Activated naive CD4-positive, alpha-beta T cell treated with anti-CD3 and anti-CD28 coated beads, Interleukin-2, amount 50 U/mL, for 24 hours (primary cell): ENCODE data around the gene SERINC3.
A peak's percentile ranks its signal among the peaks of the same experiment; 100 is the strongest.
"Not testable (repeated sequence)": the region's sequence is repeated elsewhere in the genome, so short reads cannot be mapped to it uniquely, and the experiment has no call there.

Experiments used
- H3K27ac Mint-ChIP-seq: one replicate; pipeline ENCODE4 v1.8.0; 2021; ENCODE audit warnings: mild to moderate bottlenecking, mixed read lengths
- H3K27me3 Mint-ChIP-seq: one replicate; pipeline ENCODE4 v1.8.0; 2021; ENCODE audit warnings: mixed read lengths
- H3K36me3 Mint-ChIP-seq: one replicate; pipeline ENCODE4 v1.8.0; 2021; ENCODE audit warnings: mixed read lengths
- H3K4me1 Mint-ChIP-seq: one replicate; pipeline ENCODE4 v1.8.0; 2021; ENCODE audit warnings: mixed read lengths
- H3K4me3 Mint-ChIP-seq: one replicate; pipeline ENCODE4 v1.8.0; 2021; ENCODE audit warnings: mild to moderate bottlenecking, mixed read lengths
- H3K9me3 Mint-ChIP-seq: one replicate; pipeline ENCODE4 v1.8.0; 2021; ENCODE audit warnings: mixed read lengths

SERINC3 gene

GRCh38 chr20:44521484-44522481, at the start of gene SERINC3:
Gene SERINC3, minus strand, starts transcription at chr20:44522070. Its CDS starts 119 bp downstream, at chr20:44521951.
- peak within 1 kb of the TSS; percentile 90 for H3K27ac Mint-ChIP-seq
- H3K27me3 Mint-ChIP-seq: no peaks in the 10 kb centered on the region
- no peaks in the 10 kb centered on the region for H3K36me3 Mint-ChIP-seq
- peaks cover 66% of the 10 kb centered on the region for H3K4me1 Mint-ChIP-seq
- peak within 1 kb of the TSS; percentile 88 for H3K4me3 Mint-ChIP-seq
- H3K9me3 Mint-ChIP-seq: no peaks in the 10 kb centered on the region

GRCh38 chr20:44571362-44571988, 49.6 kb upstream of the SERINC3 start:
- Mint-ChIP-seq H3K27me3 (no peaks in the 10 kb centered on the region), H3K4me1 (peaks cover 14% of the 10 kb centered on the region), H3K4me3 (no peak overlapping the region), H3K36me3 (no peaks in the 10 kb centered on the region), H3K9me3 (no peaks in the 10 kb centered on the region), H3K27ac (peak overlapping the region; percentile 73)

DNA sequence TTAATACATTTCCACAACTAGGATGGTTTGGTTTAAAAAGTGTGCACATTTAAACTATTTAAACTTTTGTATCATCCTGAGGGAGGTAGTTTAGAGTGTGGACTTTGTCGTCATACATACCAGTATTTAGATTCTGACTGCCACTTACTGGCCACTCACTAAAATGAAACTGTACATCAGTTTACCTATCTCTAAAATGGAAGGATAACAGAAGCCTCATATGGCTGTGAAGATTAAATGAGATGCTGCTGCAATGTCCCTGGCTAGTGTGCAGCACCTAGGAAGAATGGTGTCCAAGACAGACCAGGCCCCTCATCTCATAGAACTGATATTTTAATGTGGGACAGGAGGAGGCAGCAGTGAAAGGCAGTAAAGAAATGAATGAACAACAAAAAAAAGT, 48.5 kb upstream of the SERINC3 start:
- Mint-ChIP-seq H3K36me3 (no peaks in the 10 kb centered on the region), H3K4me3 (no peak overlapping the region), H3K9me3 (no peaks in the 10 kb centered on the region), H3K27ac (no peak overlapping the region), H3K27me3 (no peaks in the 10 kb centered on the region), H3K4me1 (peaks cover 8% of the 10 kb centered on the region)

GRCh38 chr20:44566811-44567210, 44.9 kb upstream of the SERINC3 start:
- Mint-ChIP-seq H3K27ac (no peak overlapping the region), H3K9me3 (no peaks in the 10 kb centered on the region), H3K4me3 (no peak overlapping the region), H3K4me1 (peaks cover 8% of the 10 kb centered on the region), H3K27me3 (no peaks in the 10 kb centered on the region), H3K36me3 (no peaks in the 10 kb centered on the region)

DNA sequence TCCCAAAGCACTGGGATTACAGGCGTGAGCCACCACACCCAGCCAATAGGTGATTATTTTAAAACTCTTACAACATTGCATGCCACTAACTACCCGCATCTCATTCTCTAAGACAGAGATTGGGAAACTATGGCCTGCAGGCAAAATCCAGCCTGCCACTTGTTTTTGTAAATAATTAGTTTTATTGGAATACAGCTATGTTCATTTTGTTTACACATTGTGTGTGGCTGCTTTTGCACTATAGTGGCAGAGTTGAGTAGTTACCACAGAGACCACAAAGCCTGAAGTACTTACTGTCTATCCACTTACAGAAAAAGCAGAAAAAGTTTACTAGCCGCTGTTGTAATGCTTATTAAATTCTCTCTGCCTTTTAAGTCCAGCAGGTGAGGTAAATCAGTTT, 44.1 kb upstream of the SERINC3 start:
- Mint-ChIP-seq H3K4me1 (peaks cover 3% of the 10 kb centered on the region), H3K27ac (no peak overlapping the region), H3K4me3 (no peak overlapping the region), H3K36me3 (no peaks in the 10 kb centered on the region), H3K9me3 (no peaks in the 10 kb centered on the region), H3K27me3 (no peaks in the 10 kb centered on the region)

GRCh38 chr20:44561876-44562275, 40.0 kb upstream of the SERINC3 start:
- no peak overlapping the region for H3K27ac Mint-ChIP-seq
- no peaks in the 10 kb centered on the region for H3K27me3 Mint-ChIP-seq
- H3K4me3 Mint-ChIP-seq: no peak overlapping the region
- H3K4me1 Mint-ChIP-seq: no peaks in the 10 kb centered on the region
- no peaks in the 10 kb centered on the region for H3K36me3 Mint-ChIP-seq
- no peaks in the 10 kb centered on the region for H3K9me3 Mint-ChIP-seq

DNA sequence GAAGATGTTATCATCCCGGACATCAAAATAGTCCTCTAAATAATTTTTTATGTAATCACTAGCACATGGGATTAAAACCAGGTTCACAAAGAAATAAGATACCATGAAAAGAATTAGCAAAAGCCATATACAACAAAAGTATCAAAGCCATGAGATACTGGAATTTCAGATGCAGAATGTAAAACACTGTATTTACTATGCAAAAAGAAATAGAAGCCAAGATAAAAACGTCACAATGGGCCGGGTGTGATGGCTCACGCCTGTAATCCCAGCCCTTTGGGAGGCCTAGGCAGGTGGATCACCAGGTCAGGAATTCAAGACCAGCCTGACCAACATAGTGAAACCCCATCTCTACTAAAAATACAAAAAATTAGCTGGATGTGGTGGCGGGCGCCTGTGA, 38.9 kb upstream of the SERINC3 start:
- not testable (repeated sequence) for H3K9me3 Mint-ChIP-seq, H3K36me3 Mint-ChIP-seq, H3K27ac Mint-ChIP-seq, H3K4me3 Mint-ChIP-seq, H3K27me3 Mint-ChIP-seq, H3K4me1 Mint-ChIP-seq

- Mint-ChIP-seq H3K4me3 (no peak overlapping the region), H3K4me1 (no peaks in the 10 kb centered on the region), H3K9me3 (no peaks in the 10 kb centered on the region), H3K36me3 (no peaks in the 10 kb centered on the region), H3K27me3 (no peaks in the 10 kb centered on the region), H3K27ac (no peak overlapping the region)
Measured at GRCh38 chr20:44560229-44560628, 38.4 kb upstream of the SERINC3 start.

- Mint-ChIP-seq H3K4me3 (no peak overlapping the region), H3K27ac (no peak overlapping the region), H3K36me3 (no peaks in the 10 kb centered on the region), H3K27me3 (no peaks in the 10 kb centered on the region), H3K9me3 (no peaks in the 10 kb centered on the region), H3K4me1 (no peaks in the 10 kb centered on the region)
Measured at GRCh38 chr20:44559302-44559701, 37.4 kb upstream of the SERINC3 start.

DNA sequence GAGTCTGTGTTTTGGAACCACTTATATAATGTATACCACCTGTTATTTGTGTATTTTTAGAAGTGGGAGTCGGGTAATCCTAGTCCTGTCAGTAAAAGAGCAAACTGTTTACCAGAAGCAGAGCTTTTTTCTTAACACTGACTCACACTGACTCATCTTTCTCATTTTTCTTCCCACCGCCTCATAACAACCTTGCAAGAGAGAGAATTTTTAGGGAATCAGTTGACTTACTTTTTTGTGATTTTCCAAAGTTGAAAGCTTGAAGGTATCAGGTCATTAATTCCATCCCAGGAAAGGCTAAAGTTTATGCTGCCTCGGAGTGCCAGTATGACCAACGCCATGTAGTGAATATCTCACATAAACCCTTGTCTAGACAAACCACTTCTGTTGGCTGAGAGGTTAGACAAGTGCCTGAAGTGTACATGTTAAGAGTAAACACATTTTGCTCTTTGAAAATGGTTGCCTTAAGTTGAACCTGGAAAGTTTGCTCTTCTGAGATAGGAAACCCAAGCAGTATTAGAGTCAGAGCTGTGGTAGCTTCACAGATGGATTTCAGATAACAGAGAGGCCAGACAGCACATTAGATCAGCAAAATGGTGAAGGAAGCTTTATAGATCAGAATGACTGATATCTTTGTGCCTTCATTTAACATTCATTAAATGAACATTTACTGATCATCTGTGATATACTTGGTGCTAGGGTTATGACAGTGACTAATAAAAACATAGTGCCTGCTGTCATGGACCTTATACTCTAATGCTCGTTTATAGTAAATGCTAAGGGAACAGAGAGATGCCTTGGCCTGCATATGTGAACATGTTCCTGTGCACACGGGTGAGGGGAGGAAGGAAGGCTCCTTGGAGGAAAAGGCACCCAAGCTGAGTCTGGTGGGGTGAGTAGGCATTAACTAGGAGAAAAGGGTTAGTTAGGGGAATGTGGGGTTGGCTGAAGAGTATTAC, 31.4 kb upstream of the SERINC3 start:
- H3K9me3 Mint-ChIP-seq: no peaks in the 10 kb centered on the region
- H3K36me3 Mint-ChIP-seq: no peaks in the 10 kb centered on the region
- H3K27me3 Mint-ChIP-seq: no peaks in the 10 kb centered on the region
- H3K27ac Mint-ChIP-seq: peak overlapping the region; percentile 69
- peaks cover 19% of the 10 kb centered on the region for H3K4me1 Mint-ChIP-seq
- no peak overlapping the region for H3K4me3 Mint-ChIP-seq

DNA sequence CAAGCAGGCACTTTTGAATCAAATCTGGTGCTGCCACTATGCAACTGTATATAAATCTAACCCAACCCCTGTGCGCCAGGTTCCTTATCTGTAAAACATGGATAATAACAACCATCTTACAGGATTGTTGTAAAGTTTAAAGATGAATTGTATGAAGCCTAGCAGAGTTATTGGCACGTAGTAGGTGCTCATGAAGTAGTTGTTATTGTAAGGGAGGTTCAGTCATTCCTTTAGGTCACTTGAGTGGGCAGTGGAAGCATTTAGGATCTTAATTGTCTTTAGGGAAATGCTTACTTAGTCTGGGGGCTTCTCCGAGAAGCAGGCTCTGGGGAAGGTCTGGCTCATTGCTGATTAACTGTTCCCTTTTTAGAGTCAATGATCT, 30.7 kb upstream of the SERINC3 start:
- no peaks in the 10 kb centered on the region for H3K36me3 Mint-ChIP-seq
- H3K4me3 Mint-ChIP-seq: no peak overlapping the region
- no peak overlapping the region for H3K27ac Mint-ChIP-seq
- no peaks in the 10 kb centered on the region for H3K27me3 Mint-ChIP-seq
- no peaks in the 10 kb centered on the region for H3K9me3 Mint-ChIP-seq
- H3K4me1 Mint-ChIP-seq: peaks cover 19% of the 10 kb centered on the region

DNA sequence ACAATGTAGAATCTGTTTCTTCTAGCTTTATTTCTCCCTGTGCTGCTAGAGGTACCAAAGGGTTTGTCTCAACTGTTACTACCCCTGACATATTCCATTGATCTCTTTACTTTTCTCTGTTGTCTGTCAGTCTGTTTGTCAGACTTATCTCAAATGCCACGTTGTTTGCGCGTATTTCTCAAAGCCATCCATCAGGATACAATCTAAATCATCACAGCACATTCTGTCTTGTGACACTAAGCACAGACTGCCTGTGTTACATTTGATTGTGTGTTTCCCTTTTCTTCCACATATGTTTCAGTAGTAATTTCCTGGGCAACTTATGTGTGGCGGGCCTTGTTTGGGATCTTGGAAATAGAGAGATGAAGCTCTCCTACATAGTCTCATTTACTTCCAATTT, 30.2 kb upstream of the SERINC3 start:
- no peak overlapping the region for H3K4me3 Mint-ChIP-seq
- H3K9me3 Mint-ChIP-seq: no peaks in the 10 kb centered on the region
- no peaks in the 10 kb centered on the region for H3K27me3 Mint-ChIP-seq
- H3K27ac Mint-ChIP-seq: peak overlapping the region; percentile 70
- peaks cover 19% of the 10 kb centered on the region for H3K4me1 Mint-ChIP-seq
- no peaks in the 10 kb centered on the region for H3K36me3 Mint-ChIP-seq

GRCh38 chr20:44549123-44549522, 27.3 kb upstream of the SERINC3 start:
- Mint-ChIP-seq H3K27me3 (no peaks in the 10 kb centered on the region), H3K36me3 (no peaks in the 10 kb centered on the region), H3K4me3 (no peak overlapping the region), H3K4me1 (peaks cover 19% of the 10 kb centered on the region), H3K27ac (no peak overlapping the region), H3K9me3 (no peaks in the 10 kb centered on the region)

DNA sequence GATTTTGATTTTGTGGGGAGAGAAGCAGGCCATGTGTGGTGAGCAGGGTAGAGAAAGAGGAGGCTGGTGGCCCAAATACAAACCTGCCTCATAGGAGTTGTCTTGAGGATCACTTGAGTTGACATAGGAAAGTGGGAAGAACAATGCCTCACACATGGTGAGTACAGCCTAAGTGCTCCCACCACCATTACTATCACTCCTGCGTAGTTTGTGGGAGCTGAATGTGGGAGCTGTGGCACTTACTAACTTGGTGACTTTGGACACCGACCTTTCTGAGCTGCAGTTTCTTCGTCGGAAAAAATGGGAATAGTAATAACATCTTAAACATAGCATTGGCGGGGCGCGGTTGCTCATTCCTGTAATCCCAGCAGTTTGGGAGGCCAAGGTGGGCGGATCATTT, 25.5 kb upstream of the SERINC3 start:
- Mint-ChIP-seq H3K27ac (no peak overlapping the region), H3K9me3 (no peaks in the 10 kb centered on the region), H3K36me3 (no peaks in the 10 kb centered on the region)

DNA sequence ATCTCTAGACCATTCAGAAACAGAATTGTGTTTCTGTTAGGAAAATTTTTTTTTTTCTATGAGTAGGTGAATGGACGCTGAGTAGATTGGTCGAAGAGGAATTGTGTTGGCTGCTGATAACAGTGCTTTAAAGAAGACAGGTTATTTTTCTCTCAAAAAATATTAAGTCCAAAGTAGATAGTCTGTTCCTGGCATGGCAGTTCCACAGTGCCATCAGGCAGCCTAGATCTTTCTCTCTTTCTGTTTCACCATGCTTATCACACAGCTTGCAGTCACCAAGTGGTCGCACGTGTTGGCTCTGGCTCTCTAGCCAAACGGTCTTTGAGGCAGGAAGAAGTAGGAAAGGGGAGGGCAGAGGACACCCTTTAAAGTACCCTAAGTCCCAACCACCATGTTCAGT, 22.4 kb upstream of the SERINC3 start:
- no peak overlapping the region for H3K4me3 Mint-ChIP-seq
- no peaks in the 10 kb centered on the region for H3K27me3 Mint-ChIP-seq
- H3K4me1 Mint-ChIP-seq: no peaks in the 10 kb centered on the region
- no peaks in the 10 kb centered on the region for H3K9me3 Mint-ChIP-seq
- no peaks in the 10 kb centered on the region for H3K36me3 Mint-ChIP-seq
- H3K27ac Mint-ChIP-seq: no peak overlapping the region

More for the DNA sequence above, 25.5 kb upstream of the SERINC3 start:
- H3K4me1 Mint-ChIP-seq: peaks cover 5% of the 10 kb centered on the region
- H3K27me3 Mint-ChIP-seq: no peaks in the 10 kb centered on the region
- H3K4me3 Mint-ChIP-seq: no peak overlapping the region
